K562 (cell line): ENCODE data around the gene RCOR1. TPM values are rescaled to one million over a fixed set of nuclear protein-coding genes. Genes with fewer than 3 reads are reported as not detected.

Experiments
- ATAC-seq: fragments of 200-7000 bp; cut with Tn5 transposase; 3 replicates; pipeline ENCODE4 v1.9.1; 2020; ENCODE audit warnings: moderate library complexity
- BruUV-seq: library from RNA; stranded (reverse); fragments of 400-500 nt; replicated peaks from 2 replicates; lab custom pipeline; 2021; lab: Mats Ljungman, UMichigan
- CTCF ChIA-PET: fragments of 300-600 bp; formaldehyde crosslinking; extraction: SDS; loops from one replicate; lab custom pipeline; 2021; ENCODE audit warnings: low intra/inter-chr PET ratio; lab: Yijun Ruan, JAX
- POLR2A ChIA-PET: fragments of 300-600, 350-650 bp; sonication (Branson Sonifier 250); formaldehyde crosslinking; extraction: SDS; loops from one replicate; lab custom pipeline; 2021; ENCODE audit warnings: antibody characterized with exemption, inconsistent platforms; lab: Yijun Ruan, JAX
- DNase-seq, 4 experiments: peaks; one replicate each; pipeline versions ENCODE4 v3.0.0 to v3.0.0-alpha.2; 2011 to 2018; ENCODE audit warnings: low spot score in 3 of 4, mixed read lengths in 3 of 4; ENCODE audit errors: extremely low read depth in 1 of 4
- FAIRE-seq: peaks from 2 replicates; lab custom pipeline; 2011; peaks lifted over from hg19 to GRCh38; lab: Jason Lieb, UNC
- H2AFZ ChIP-seq: 2 replicates; pipeline ENCODE4 v1.6.0; 2011; ENCODE audit warnings: low read depth, low read length, control low read depth, inconsistent platforms
- H3K27ac ChIP-seq: fragments of 200-600 bp; 3 replicates; pipeline ENCODE4 v1.8.0; 2011; ENCODE audit warnings: low read depth, mild to moderate bottlenecking, control low read depth, inconsistent platforms, low read length, moderate library complexity, mixed read lengths; ENCODE audit errors: extremely low read depth
- H3K27me3 ChIP-seq, 2 experiments: fragments of 300-600 bp in 1 of 2; 2 replicates in 1 of 2; 3 replicates in 1 of 2; pipeline versions ENCODE4 v1.6.0 to v1.8.0; 2011; ENCODE audit warnings: inconsistent platforms in 2 of 2, low read length in 2 of 2, mild to moderate bottlenecking in 1 of 2, mixed read lengths in 1 of 2, moderate library complexity in 1 of 2; ENCODE audit not compliant: control insufficient read depth in 2 of 2, insufficient read depth in 2 of 2
- H3K36me3 ChIP-seq: fragments of 300-600 bp; 3 replicates; pipeline ENCODE4 v1.8.0; 2011; ENCODE audit warnings: mild to moderate bottlenecking, low read length, inconsistent platforms; ENCODE audit not compliant: control insufficient read depth, insufficient read depth
- H3K4me1 ChIP-seq, 2 experiments: fragments of 200-600 bp in 1 of 2; replicated peaks in 1 of 2; 2 replicates in 1 of 2; 3 replicates in 1 of 2; pipeline versions ENCODE4 v1.5.1 to v1.8.0; 2011; ENCODE audit warnings: inconsistent platforms in 2 of 2, low read length in 2 of 2, mild to moderate bottlenecking in 1 of 2, mixed read lengths in 1 of 2, moderate library complexity in 1 of 2; ENCODE audit not compliant: control insufficient read depth in 2 of 2, insufficient read depth in 2 of 2
- H3K4me2 ChIP-seq: 2 replicates; pipeline ENCODE4 v1.6.1; 2011; ENCODE audit warnings: low read length, control low read depth, inconsistent platforms, mixed read lengths; ENCODE audit not compliant: insufficient read depth
- H3K4me3 ChIP-seq: fragments of 200-600 bp; sonication (generic), shearing (Covaris generic); 2 replicates; pipeline ENCODE4 v1.5.1; 2016; ENCODE audit warnings: control low read depth, inconsistent platforms
- H3K79me2 ChIP-seq: fragments of 200-600 bp; 3 replicates; pipeline ENCODE4 v1.8.0; 2011; ENCODE audit warnings: low read length, inconsistent platforms; ENCODE audit not compliant: control insufficient read depth, insufficient read depth
- H3K9ac ChIP-seq, 2 experiments: 2 replicates each; pipeline versions ENCODE4 v1.6.0 to v1.6.1; 2011; ENCODE audit warnings: low read depth in 2 of 2, low read length in 2 of 2, control low read depth in 1 of 2, inconsistent platforms in 1 of 2, mild to moderate bottlenecking in 1 of 2, mixed read lengths in 1 of 2; ENCODE audit not compliant: insufficient read depth in 1 of 2
- H3K9me1 ChIP-seq: one replicate; pipeline ENCODE4 v1.6.0; 2011; ENCODE audit warnings: inconsistent platforms, mild to moderate bottlenecking, low read length, moderate library complexity; ENCODE audit not compliant: control insufficient read depth, insufficient read depth
- H3K9me3 ChIP-seq: replicated peaks from 2 replicates; pipeline ENCODE4 v1.5.1; 2011; ENCODE audit warnings: low read depth, low read length, inconsistent platforms; ENCODE audit not compliant: control insufficient read depth, insufficient read depth
- H4K20me1 ChIP-seq: replicated peaks from 2 replicates; pipeline ENCODE4 v1.6.1; 2011; ENCODE audit warnings: low read length, inconsistent platforms, mixed read lengths; ENCODE audit not compliant: control insufficient read depth, insufficient read depth
- DNMT1 ChIP-seq: fragments of 450-650 bp; IDR thresholded peaks from 2 replicates; pipeline ENCODE4 v1.6.1; 2016; ENCODE audit warnings: antibody characterized with exemption, mild to moderate bottlenecking
- KLF16 ChIP-seq: IDR thresholded peaks from 2 replicates; pipeline ENCODE4 v1.6.1; 2016; ENCODE audit warnings: antibody characterized with exemption
- PATZ1 ChIP-seq: fragments of 250-450 bp; sonication (Bioruptor Pico); IDR thresholded peaks from 2 replicates; pipeline ENCODE4 v1.5.0; 2020; ENCODE audit warnings: mild to moderate bottlenecking, borderline replicate concordance
- YBX1 ChIP-seq: fragments of 450-650 bp; IDR thresholded peaks from 2 replicates; pipeline ENCODE4 v1.7.1; 2016; ENCODE audit warnings: mild to moderate bottlenecking
- ZC3H4 ChIP-seq: sonication (generic); formaldehyde crosslinking; IDR thresholded peaks from 2 replicates; pipeline ENCODE4 v1.9.0; 2021; ENCODE audit warnings: missing genetic modification reagents, borderline replicate concordance
- ZC3H8 ChIP-seq: fragments of 450-650 bp; IDR thresholded peaks from 2 replicates; pipeline ENCODE4 v1.6.1; 2017
- ZNF124 ChIP-seq: sonication (generic); formaldehyde crosslinking; IDR thresholded peaks from 2 replicates; pipeline ENCODE4 v1.8.1; 2022; ENCODE audit warnings: missing genetic modification reagents
- ZNF561 ChIP-seq: fragments of 450-650 bp; formaldehyde crosslinking; conservative IDR thresholded peaks from 2 replicates; pipeline ENCODE4 v1.4.0; 2020; ENCODE audit warnings: mild to moderate bottlenecking, moderate library complexity
- ZNF696 ChIP-seq: fragments of 250-450 bp; sonication (Bioruptor Pico); conservative IDR thresholded peaks from 2 replicates; pipeline ENCODE4 v1.4.0; 2020; ENCODE audit warnings: mild to moderate bottlenecking, moderate library complexity
- ZNF766 ChIP-seq: fragments of 200-800 bp; sonication (Bioruptor generic); conservative IDR thresholded peaks from 2 replicates; pipeline ENCODE4 v1.6.1; 2016; ENCODE audit warnings: missing genetic modification characterization, missing compliant biosample characterization
- WGBS: fragments of 100-300 bp; shearing (Covaris generic); methylation state at CpG from one replicate; pipeline ENCODE4 v1.1.6; 2016; ENCODE audit warnings: low coverage, mixed read lengths; ENCODE audit not compliant: insufficient coverage; ENCODE audit errors: missing lambda C conversion rate; 5-methylcytosine and 5-hydroxymethylcytosine counted together
- in situ Hi-C: fragments of 300-500 bp; cut with MboI; formaldehyde crosslinking; loops from 4 replicates; pipeline ENCODE4 v1.15.0; 2018; ENCODE audit warnings: inconsistent platforms, mixed read lengths
- intact Hi-C: fragments of 100-400 bp; cut with micrococcal nuclease; formaldehyde crosslinking; loops from 2 replicates; pipeline ENCODE4 v1.14.2; 2022
- polyA plus RNA-seq, 8 experiments: library from polyadenylated mRNA; depleted of rRNA in 4 of 8; stranded (reverse) in 5 of 8; unstranded in 3 of 8; fragments of >200 nt; fragmentation: Nextera tagmentation in 2 of 8; fragmentation: Illumina TruSeq in 1 of 8; extraction: Ambion mirVana in 2 of 8; extraction: Trizol in 1 of 8; gene quantifications; 2 replicates each; pipeline versions ENCODE4 v1.2.1 to v1.2.3, GENCODE V29; 2011 to 2014; ENCODE audit warnings: inconsistent platforms in 1 of 8, missing spikeins in 1 of 8
- total RNA-seq, 7 experiments: library from RNA; depleted of rRNA in 6 of 7; stranded (reverse); fragments of >200 nt in 6 of 7; fragmentation: Illumina TruSeq in 2 of 7; extraction: Trizol in 2 of 7; gene quantifications; 2 replicates each; pipeline versions ENCODE4 v1.2.1 to v1.2.3, GENCODE V29; 2011 to 2021; ENCODE audit warnings: low replicate concordance in 1 of 7

The RCOR1 gene
- total and polyA plus RNA-seq, 9 of the 15 experiments (the other 6 are each of a cell fraction or from before 2014, with no cell fraction given), result 8.5 to 47.9 (median 20.9) TPM

- TF ChIP-seq ZNF561 (no peak), PATZ1 (CRISPR knock-in tag) (no peak), YBX1 (no peak), ZNF696 (no peak), ZC3H8 (no peak)
Measured at GRCh38 chr14:102584871-102585869, 7.3 kb upstream of the RCOR1 start (continued).

GRCh38 chr14:102586420-102587104 lies 5.9 kb upstream of the RCOR1 start:
- no TSS peak for BruUV-seq
- in situ Hi-C loops, result loop anchor here (5.0 kb wide), 1 partner anchor 49 kb away; no protein-coding TSS in a partner anchor
- TF ChIP-seq DNMT1 (no peak), ZNF124 (no peak), ZNF766 (CRISPR knock-in tag) (no peak), ZC3H4 (CRISPR knock-in tag) (no peak), KLF16 (no peak)

More at GRCh38 chr14:102586420-102587104, 5.9 kb upstream of the RCOR1 start:
- H3K27me3 ChIP-seq, result no peaks in the 10 kb centered on the region
- intact Hi-C loops, result no loop called here
- DNase-seq (no peak), ATAC-seq (no peak), FAIRE-seq (no peak)
- no peaks in the 10 kb centered on the region for H3K9me1 ChIP-seq
- no peak overlapping the region for H3K27ac ChIP-seq
- H3K9me3 ChIP-seq, result no peaks in the 10 kb centered on the region
- peaks cover 27 to 31% of the 10 kb centered on the region in 2 experiments; a peak in 4 of 5 replicates for H3K4me1 ChIP-seq
- no peaks in the 10 kb centered on the region for H4K20me1 ChIP-seq
- no peaks in the 10 kb centered on the region for H3K36me3 ChIP-seq
- no peak overlapping the region for H2AFZ ChIP-seq
- peaks cover 16% of the 10 kb centered on the region for H3K79me2 ChIP-seq
- no peak overlapping the region for H3K9ac ChIP-seq
- no peak overlapping the region for H3K4me2 ChIP-seq
- 87% methylated on average over 3 of the region's 5 CpGs for WGBS
- ChIA-PET CTCF (no interaction called here), POLR2A (interaction anchor here (0.6 to 1.8 kb wide), 2 partner anchors 15 to 59 kb away, joined by 3 to 6 read pairs; no protein-coding TSS in a partner anchor)
- H3K4me3 ChIP-seq, result no peak overlapping the region
